HepG2 (cell line): ENCODE data around the gene SLC22A23. TPM values are rescaled to one million over a fixed set of nuclear protein-coding genes. Genes with fewer than 3 reads are reported as not detected.

Experiments
- DBP ChIP-seq: sonication (generic); formaldehyde crosslinking; IDR thresholded peaks from 2 replicates; pipeline ENCODE4 v1.4.0; 2020; ENCODE audit warnings: missing genetic modification reagents; ENCODE audit errors: not compliant biosample characterization
- ESRRA ChIP-seq: sonication (generic); formaldehyde crosslinking; IDR thresholded peaks from 2 replicates; pipeline ENCODE4 v1.5.1; 2020; ENCODE audit warnings: mild to moderate bottlenecking, low read depth, missing genetic modification reagents
- ETV5 ChIP-seq: IDR thresholded peaks from 2 replicates; pipeline ENCODE4 v1.6.1; 2018; ENCODE audit warnings: missing biosample characterization, missing genetic modification reagents, inconsistent platforms, borderline replicate concordance
- HMGXB4 ChIP-seq, 2 experiments: sonication (generic) in 1 of 2; formaldehyde crosslinking in 1 of 2; IDR thresholded peaks; 2 replicates each; pipeline versions ENCODE4 v1.4.0 to v1.6.1; 2018 to 2020; ENCODE audit warnings: missing genetic modification reagents in 2 of 2, borderline replicate concordance in 1 of 2, low read depth in 1 of 2, mild to moderate bottlenecking in 1 of 2, missing biosample characterization in 1 of 2
- KAT7 ChIP-seq: IDR thresholded peaks from 2 replicates; pipeline ENCODE4 v1.6.1; 2018; ENCODE audit warnings: borderline replicate concordance, missing compliant biosample characterization
- KAT8 ChIP-seq: IDR thresholded peaks from 2 replicates; pipeline ENCODE4 v1.6.1; 2016; ENCODE audit warnings: missing genetic modification reagents, missing compliant biosample characterization
- MAZ ChIP-seq, 2 experiments: sonication (generic) in 1 of 2; formaldehyde crosslinking in 1 of 2; IDR thresholded peaks; 2 replicates each; pipeline versions ENCODE4 v1.5.0 to v1.6.1; 2012 to 2020; ENCODE audit warnings: low read depth in 2 of 2, mild to moderate bottlenecking in 2 of 2, borderline replicate concordance in 1 of 2, improper control_type of control experiment in 1 of 2, low read length in 1 of 2, missing genetic modification reagents in 1 of 2, moderate library complexity in 1 of 2
- MBD4 ChIP-seq: IDR thresholded peaks from 2 replicates; pipeline ENCODE4 v1.6.1; 2012; ENCODE audit warnings: low read length, inconsistent platforms, borderline replicate concordance
- MYNN ChIP-seq: sonication (generic); formaldehyde crosslinking; IDR thresholded peaks from 2 replicates; pipeline ENCODE4 v1.4.0; 2020; ENCODE audit warnings: mild to moderate bottlenecking, low read depth, missing genetic modification reagents
- NCOA2 ChIP-seq: sonication (generic); formaldehyde crosslinking; IDR thresholded peaks from 2 replicates; pipeline ENCODE4 v1.8.0; 2022; ENCODE audit warnings: inconsistent platforms
- NRL ChIP-seq: sonication (generic); formaldehyde crosslinking; IDR thresholded peaks from 2 replicates; pipeline ENCODE4 v1.5.0; 2020; ENCODE audit warnings: missing genetic modification reagents, mild to moderate bottlenecking, moderate library complexity, borderline replicate concordance
- PITX1 ChIP-seq: sonication (generic); formaldehyde crosslinking; IDR thresholded peaks from 2 replicates; pipeline ENCODE4 v1.5.1; 2020; ENCODE audit warnings: mild to moderate bottlenecking, missing genetic modification reagents
- POLR2G ChIP-seq: fragments of 200-400 bp; formaldehyde crosslinking; IDR thresholded peaks from 2 replicates; pipeline ENCODE4 v1.6.1; 2018; ENCODE audit warnings: mild to moderate bottlenecking, low read depth, low read length, moderate library complexity
- SPEN ChIP-seq: sonication (generic); formaldehyde crosslinking; IDR thresholded peaks from 2 replicates; pipeline ENCODE4 v1.5.1; 2020; ENCODE audit warnings: low read depth, mild to moderate bottlenecking, missing genetic modification reagents
- ZNF232 ChIP-seq: sonication (generic); formaldehyde crosslinking; IDR thresholded peaks from 2 replicates; pipeline ENCODE4 v1.4.0; 2020; ENCODE audit warnings: missing genetic modification reagents, borderline replicate concordance
- ZNF431 ChIP-seq: sonication (generic); formaldehyde crosslinking; IDR thresholded peaks from 2 replicates; pipeline ENCODE4 v1.9.0; 2022; ENCODE audit warnings: missing genetic modification reagents, low read depth, mild to moderate bottlenecking, borderline replicate concordance
- ZNF501 ChIP-seq: sonication (generic); formaldehyde crosslinking; IDR thresholded peaks from 2 replicates; pipeline ENCODE4 v1.5.1; 2020; ENCODE audit warnings: mild to moderate bottlenecking, moderate library complexity, missing genetic modification reagents
- ZNF572 ChIP-seq: sonication (generic); formaldehyde crosslinking; IDR thresholded peaks from 2 replicates; pipeline ENCODE4 v1.5.1; 2020; ENCODE audit warnings: mild to moderate bottlenecking, missing genetic modification reagents
- ZNF605 ChIP-seq: sonication (generic); formaldehyde crosslinking; IDR thresholded peaks from 2 replicates; pipeline ENCODE4 v1.8.0; 2022; ENCODE audit warnings: mild to moderate bottlenecking, missing genetic modification reagents
- ZNF607 ChIP-seq: sonication (generic); formaldehyde crosslinking; IDR thresholded peaks from 2 replicates; pipeline ENCODE4 v1.5.1; 2020; ENCODE audit warnings: missing genetic modification reagents, mild to moderate bottlenecking, borderline replicate concordance
- ZNF670 ChIP-seq: sonication (generic); formaldehyde crosslinking; IDR thresholded peaks from 2 replicates; pipeline ENCODE4 v1.8.0; 2022; ENCODE audit warnings: mild to moderate bottlenecking, missing genetic modification reagents, borderline replicate concordance
- ZSCAN22 ChIP-seq: sonication (generic); formaldehyde crosslinking; IDR thresholded peaks from 2 replicates; pipeline ENCODE4 v1.4.0; 2020; ENCODE audit warnings: mild to moderate bottlenecking, missing genetic modification reagents
- polyA plus RNA-seq, 8 experiments: library from polyadenylated mRNA; depleted of rRNA in 3 of 8; stranded (reverse) in 7 of 8; unstranded in 1 of 8; fragments of >200 nt; fragmentation: Illumina TruSeq in 4 of 8; extraction: Trizol in 4 of 8; gene quantifications; 2 replicates each; pipeline versions ENCODE4 v1.2.1 to v1.2.3, GENCODE V29; 2011 to 2016; ENCODE audit warnings: low read depth in 4 of 8, missing spikeins in 1 of 8, mixed read lengths in 1 of 8; ENCODE audit not compliant: insufficient read depth in 1 of 8
- total RNA-seq, 5 experiments: library from RNA; depleted of rRNA; stranded (reverse); fragments of >200 nt; fragmentation: Illumina TruSeq; extraction: Trizol; gene quantifications; 2 replicates each; pipeline ENCODE4 v1.2.3, GENCODE V29; 2016; ENCODE audit warnings: low read depth in 1 of 5
- TF ChIP-seq, protein P1 (sequence below): IDR thresholded peaks from 2 replicates; pipeline ENCODE4 v1.6.1; 2018; ENCODE audit warnings: missing genetic modification reagents, mild to moderate bottlenecking, missing compliant biosample characterization

The SLC22A23 gene
- total and polyA plus RNA-seq, 2 of the 13 experiments (the other 11 are each of a cell fraction or from before 2014, with no cell fraction given), result 11.8 to 17.5 TPM

DNA sequence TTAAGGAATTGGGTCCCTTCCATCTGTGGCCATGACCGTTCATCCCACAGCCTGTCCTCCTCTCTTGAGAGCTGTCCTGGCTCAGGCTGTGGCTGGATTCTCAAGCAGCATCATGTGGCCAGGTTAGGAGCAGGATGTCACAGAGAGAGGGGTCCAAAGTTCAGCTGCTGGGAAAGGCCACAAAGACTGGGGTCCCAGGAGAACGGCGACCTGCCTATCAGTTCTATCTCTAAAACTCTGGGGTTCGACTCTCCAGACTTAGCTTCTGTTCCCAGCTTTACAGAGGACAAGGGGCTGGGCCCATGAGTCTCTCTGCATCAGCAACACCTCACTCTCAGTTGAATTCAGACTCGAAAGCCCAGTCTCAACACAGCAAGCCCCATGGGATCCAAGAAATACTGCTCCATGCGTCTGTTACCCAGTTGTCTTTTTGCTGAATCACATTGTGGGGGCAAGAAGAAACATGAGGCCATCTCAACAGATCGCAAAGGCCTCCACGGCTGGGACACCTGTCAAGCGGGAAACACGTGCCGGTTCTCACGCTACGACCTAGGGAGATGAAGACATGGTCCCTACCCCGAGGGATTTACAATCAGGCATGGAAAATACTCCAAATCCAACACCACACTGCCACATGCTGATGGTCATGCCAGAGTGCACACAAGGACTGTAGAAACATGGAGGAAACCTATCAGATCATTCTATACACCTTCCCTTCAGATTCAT is 95.4 kb downstream of the SLC22A23 start (continued):
- no peak for TF ChIP-seq NCOA2
- TF ChIP-seq ZNF232, result no peak
- TF ChIP-seq, protein P1, sequence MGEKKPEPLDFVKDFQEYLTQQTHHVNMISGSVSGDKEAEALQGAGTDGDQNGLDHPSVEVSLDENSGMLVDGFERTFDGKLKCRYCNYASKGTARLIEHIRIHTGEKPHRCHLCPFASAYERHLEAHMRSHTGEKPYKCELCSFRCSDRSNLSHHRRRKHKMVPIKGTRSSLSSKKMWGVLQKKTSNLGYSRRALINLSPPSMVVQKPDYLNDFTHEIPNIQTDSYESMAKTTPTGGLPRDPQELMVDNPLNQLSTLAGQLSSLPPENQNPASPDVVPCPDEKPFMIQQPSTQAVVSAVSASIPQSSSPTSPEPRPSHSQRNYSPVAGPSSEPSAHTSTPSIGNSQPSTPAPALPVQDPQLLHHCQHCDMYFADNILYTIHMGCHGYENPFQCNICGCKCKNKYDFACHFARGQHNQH (CRISPR knock-in tag), result peak; percentile 67; the same call in 1 of the 2 replicates
- no peak for TF ChIP-seq NRL (CRISPR knock-in tag)
- no peak for TF ChIP-seq ZNF670 (CRISPR knock-in tag)
- no peak for TF ChIP-seq ESRRA
- no peak for TF ChIP-seq ZNF501 (CRISPR knock-in tag)
- TF ChIP-seq KAT7, result 0 out of 2 replicates have a peak, but pooled peaks have one; percentile 41
- peak; percentile 37 for TF ChIP-seq ETV5 (CRISPR knock-in tag)
- no peak for TF ChIP-seq MBD4
- TF ChIP-seq PITX1, result no peak
- TF ChIP-seq KAT8 (CRISPR knock-in tag), result 0 out of 2 replicates have a peak, but pooled peaks have one; percentile 15
- no peak for TF ChIP-seq ZSCAN22 (CRISPR knock-in tag)
- no peak for TF ChIP-seq ZNF431 (CRISPR knock-in tag)
- TF ChIP-seq ZNF605 (CRISPR knock-in tag), result 0 out of 2 replicates have a peak, but pooled peaks have one; percentile 39
- no peak for TF ChIP-seq MYNN (CRISPR knock-in tag)
- TF ChIP-seq MAZ (IDR thresholded peaks at IDR 0.05; ENCODE audit: borderline replicate concordance, low read depth, low read length), result no peak
- TF ChIP-seq MAZ (CRISPR knock-in tag; IDR thresholded peaks at IDR 0.05; ENCODE audit: low read depth), result 0 out of 2 replicates have a peak, but pooled peaks have one; percentile 46
- 0 out of 2 replicates have a peak, but pooled peaks have one; percentile 45 for TF ChIP-seq ZNF607 (CRISPR knock-in tag)
- peak; percentile 79; the same call in 1 of the 2 replicates for TF ChIP-seq SPEN (CRISPR knock-in tag)
- TF ChIP-seq HMGXB4 (CRISPR knock-in tag; IDR thresholded peaks at IDR 0.05; ENCODE audit: borderline replicate concordance in 1 of 2, low read depth in 1 of 2), result no peak
- no peak for TF ChIP-seq DBP (CRISPR knock-in tag)
- TF ChIP-seq POLR2G, result peak; percentile 35; the same call in 1 of the 2 replicates
- 0 out of 2 replicates have a peak, but pooled peaks have one; percentile 33 for TF ChIP-seq ZNF572 (CRISPR knock-in tag)
